Measurements from ENCODE around the gene ANKRD39. TPM values are rescaled to one million over a fixed set of nuclear protein-coding genes. Genes with fewer than 3 reads are reported as not detected.
"Not testable (repeated sequence)": the region's sequence is repeated elsewhere in the genome, so short reads cannot be mapped to it uniquely, and the experiment has no call there.

Gene ANKRD39
- total RNA-seq, 1 experiment from 2014 or later: 19.3 TPM

- DNase-seq: no peak
- ChIA-PET POLR2A (no interaction called here), CTCF (no interaction called here)
- Mint-ChIP-seq H3K27ac (ENCODE audit: unreplicated experiment) (no peak overlapping the region), H3K36me3 (ENCODE audit: insufficient read depth, unreplicated experiment) (peaks cover 12% of the 10 kb centered on the region), H3K4me1 (ENCODE audit: low read depth, unreplicated experiment) (peaks cover 14% of the 10 kb centered on the region), H3K4me3 (ENCODE audit: unreplicated experiment) (no peak overlapping the region), H3K9me3 (ENCODE audit: unreplicated experiment) (no peaks in the 10 kb centered on the region), H3K27me3 (ENCODE audit: insufficient read depth, unreplicated experiment) (no peaks in the 10 kb centered on the region)
- H3K4me1 ChIP-seq: no peaks in the 10 kb centered on the region
- TF ChIP-seq CTCF (IDR thresholded peaks at IDR 0.05; ENCODE audit: insufficient read depth in 1 of 2, low read depth in 1 of 2, low read length in 1 of 2, severe bottlenecking in 1 of 2, unreplicated experiment in 1 of 2): no peak
- intact Hi-C loops (cut with micrococcal nuclease; ENCODE audit: unreplicated experiment): no loop called here
- H3K27me3 ChIP-seq (replicated peaks; ENCODE audit: control insufficient read depth, insufficient read depth, low read length): no peaks in the 10 kb centered on the region
- no peaks in the 10 kb centered on the region for H3K9me3 ChIP-seq
- BruUV-seq (replicated peaks): no TSS peak
- H3K36me3 ChIP-seq (ENCODE audit: control insufficient read depth, insufficient read depth, low read length): peaks cover 6% of the 10 kb centered on the region
- H3K4me3 ChIP-seq (ENCODE audit: low read depth, low read length): no peak overlapping the region
Measured at GRCh38 chr2:96808176-96808837, 49.5 kb downstream of the ANKRD39 start.

GRCh38 chr2:96807127-96807471 lies 50.7 kb downstream of the ANKRD39 start:
- no peak for DNase-seq
- CTCF ChIA-PET: no interaction called here

GRCh38 chr2:96806468-96807126 lies 51.2 kb downstream of the ANKRD39 start:
- intact Hi-C loops (cut with micrococcal nuclease; ENCODE audit: unreplicated experiment): no loop called here
- Histone ChIP-seq H3K36me3 (ENCODE audit: control insufficient read depth, insufficient read depth, low read length) (peaks cover 5% of the 10 kb centered on the region; the same call in 1 of the 2 replicates), H3K9me3 (no peaks in the 10 kb centered on the region), H3K4me1 (no peaks in the 10 kb centered on the region), H3K4me3 (ENCODE audit: low read depth, low read length) (no peak overlapping the region), H3K27me3 (replicated peaks; ENCODE audit: control insufficient read depth, insufficient read depth, low read length) (no peaks in the 10 kb centered on the region)
- POLR2A ChIA-PET: no interaction called here
- CTCF ChIA-PET: no interaction called here
- no peaks in the 10 kb centered on the region for H3K27me3 Mint-ChIP-seq (ENCODE audit: insufficient read depth, unreplicated experiment)
- no peak for DNase-seq
- H3K36me3 Mint-ChIP-seq (ENCODE audit: insufficient read depth, unreplicated experiment): peaks cover 12% of the 10 kb centered on the region
- H3K4me3 Mint-ChIP-seq (ENCODE audit: unreplicated experiment): no peak overlapping the region
- no TSS peak for BruUV-seq (replicated peaks)
- TF ChIP-seq CTCF (IDR thresholded peaks at IDR 0.05; ENCODE audit: insufficient read depth in 1 of 2, low read depth in 1 of 2, low read length in 1 of 2, severe bottlenecking in 1 of 2, unreplicated experiment in 1 of 2): no peak
- H3K27ac Mint-ChIP-seq (ENCODE audit: unreplicated experiment): no peak overlapping the region
- H3K4me1 Mint-ChIP-seq (ENCODE audit: low read depth, unreplicated experiment): peaks cover 6% of the 10 kb centered on the region
- no peaks in the 10 kb centered on the region for H3K9me3 Mint-ChIP-seq (ENCODE audit: unreplicated experiment)

More at GRCh38 chr2:96807127-96807471, 50.7 kb downstream of the ANKRD39 start:
- POLR2A ChIA-PET: no interaction called here
- intact Hi-C loops (cut with micrococcal nuclease; ENCODE audit: unreplicated experiment): no loop called here
- H3K36me3 ChIP-seq (ENCODE audit: control insufficient read depth, insufficient read depth, low read length): peaks cover 3% of the 10 kb centered on the region; the same call in 1 of the 2 replicates
- TF ChIP-seq CTCF (IDR thresholded peaks at IDR 0.05; ENCODE audit: insufficient read depth in 1 of 2, low read depth in 1 of 2, low read length in 1 of 2, severe bottlenecking in 1 of 2, unreplicated experiment in 1 of 2): no peak
- Mint-ChIP-seq H3K36me3 (ENCODE audit: insufficient read depth, unreplicated experiment) (peaks cover 12% of the 10 kb centered on the region), H3K9me3 (ENCODE audit: unreplicated experiment) (no peaks in the 10 kb centered on the region), H3K27ac (ENCODE audit: unreplicated experiment) (no peak overlapping the region), H3K27me3 (ENCODE audit: insufficient read depth, unreplicated experiment) (no peaks in the 10 kb centered on the region), H3K4me1 (ENCODE audit: low read depth, unreplicated experiment) (peaks cover 6% of the 10 kb centered on the region), H3K4me3 (ENCODE audit: unreplicated experiment) (no peak overlapping the region)
- H3K4me3 ChIP-seq (ENCODE audit: low read depth, low read length): no peak overlapping the region
- BruUV-seq (replicated peaks): no TSS peak
- H3K9me3 ChIP-seq: no peaks in the 10 kb centered on the region
- H3K4me1 ChIP-seq: no peaks in the 10 kb centered on the region
- H3K27me3 ChIP-seq (replicated peaks; ENCODE audit: control insufficient read depth, insufficient read depth, low read length): no peaks in the 10 kb centered on the region

- BruUV-seq (replicated peaks); H3K4me3 ChIP-seq (ENCODE audit: low read depth, low read length); H3K27me3 ChIP-seq (replicated peaks; ENCODE audit: control insufficient read depth, insufficient read depth, low read length); DNase-seq; H3K4me1 Mint-ChIP-seq (ENCODE audit: low read depth, unreplicated experiment); H3K36me3 ChIP-seq (ENCODE audit: control insufficient read depth, insufficient read depth, low read length); H3K4me3 Mint-ChIP-seq (ENCODE audit: unreplicated experiment); H3K27me3 Mint-ChIP-seq (ENCODE audit: insufficient read depth, unreplicated experiment); intact Hi-C loops (cut with micrococcal nuclease; ENCODE audit: unreplicated experiment); H3K4me1 ChIP-seq; POLR2A ChIA-PET; H3K9me3 Mint-ChIP-seq (ENCODE audit: unreplicated experiment); H3K9me3 ChIP-seq; H3K27ac Mint-ChIP-seq (ENCODE audit: unreplicated experiment); H3K36me3 Mint-ChIP-seq (ENCODE audit: insufficient read depth, unreplicated experiment): not testable (repeated sequence)
- CTCF ChIA-PET: interaction anchor here (0.6 kb wide), 1 partner anchor 9 kb away, joined by 4 read pairs; no protein-coding TSS in a partner anchor
Measured at GRCh38 chr2:96805946-96806345, 51.9 kb downstream of the ANKRD39 start.
